GM19240 (cell line): ENCODE measurements around the gene ENKUR.

Experiments used
- DNase-seq: peaks from one replicate; pipeline ENCODE4 v3.0.0; 2011; ENCODE audit warnings: low spot score; ENCODE audit not compliant: insufficient read length

ENKUR gene

DNA sequence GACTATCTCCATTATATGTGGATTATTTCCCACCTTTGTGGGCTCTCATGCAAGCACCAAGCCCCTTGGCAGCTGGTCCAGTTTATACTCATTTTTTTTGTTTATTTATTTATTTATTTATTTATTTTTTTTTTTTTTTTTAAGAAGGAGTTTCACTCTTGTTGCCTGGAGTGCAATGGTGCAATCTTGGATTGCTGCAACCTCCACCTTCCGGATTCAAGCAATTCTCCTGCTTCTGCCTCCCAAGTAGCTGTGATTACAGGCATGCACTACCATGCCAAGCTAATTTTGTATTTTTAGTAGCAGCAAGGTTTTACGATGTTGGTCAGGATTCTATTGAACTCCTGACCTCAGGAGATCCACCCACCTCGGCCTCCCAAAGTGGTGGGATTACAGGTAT, 66.3 kb downstream of the ENKUR start:
- no peak for DNase-seq

DNA sequence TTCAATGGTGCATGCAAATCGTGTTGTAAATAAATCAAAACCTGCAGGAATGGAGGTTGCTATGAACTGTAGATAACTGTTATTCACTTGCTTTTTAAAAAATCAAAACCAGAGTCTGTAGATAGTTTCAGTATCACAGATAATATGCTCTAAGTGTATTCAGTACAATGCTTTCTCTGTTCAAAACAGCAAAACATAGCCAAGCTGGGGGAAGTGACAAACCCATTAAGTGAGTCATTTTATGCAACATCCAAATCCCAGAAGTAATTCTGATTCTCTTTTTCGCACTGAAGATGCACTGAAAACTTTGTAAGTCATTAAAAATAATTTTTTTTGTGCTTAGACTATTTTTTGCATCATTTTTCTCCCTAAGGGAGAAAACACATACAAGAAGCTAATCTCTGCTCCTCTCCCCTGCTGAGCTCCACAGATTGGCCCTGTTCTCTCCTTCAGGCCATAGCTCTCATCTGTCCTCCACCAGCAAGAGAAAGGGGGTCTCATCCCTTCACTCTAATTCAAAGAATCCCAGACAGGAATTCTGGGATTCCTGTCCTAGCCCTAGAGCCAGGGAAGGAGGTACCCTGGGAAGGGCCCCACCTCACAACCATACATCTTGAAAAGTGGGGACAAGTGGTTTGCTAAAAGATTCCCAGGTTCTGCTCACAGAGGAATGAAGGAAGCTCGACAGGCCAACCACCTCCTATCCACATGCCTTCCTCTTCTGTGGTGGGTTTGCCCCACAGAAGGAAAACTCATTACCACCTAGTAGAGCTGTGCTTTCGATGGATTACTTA, 68.5 kb downstream of the ENKUR start:
- DNase-seq, result no peak

DNA sequence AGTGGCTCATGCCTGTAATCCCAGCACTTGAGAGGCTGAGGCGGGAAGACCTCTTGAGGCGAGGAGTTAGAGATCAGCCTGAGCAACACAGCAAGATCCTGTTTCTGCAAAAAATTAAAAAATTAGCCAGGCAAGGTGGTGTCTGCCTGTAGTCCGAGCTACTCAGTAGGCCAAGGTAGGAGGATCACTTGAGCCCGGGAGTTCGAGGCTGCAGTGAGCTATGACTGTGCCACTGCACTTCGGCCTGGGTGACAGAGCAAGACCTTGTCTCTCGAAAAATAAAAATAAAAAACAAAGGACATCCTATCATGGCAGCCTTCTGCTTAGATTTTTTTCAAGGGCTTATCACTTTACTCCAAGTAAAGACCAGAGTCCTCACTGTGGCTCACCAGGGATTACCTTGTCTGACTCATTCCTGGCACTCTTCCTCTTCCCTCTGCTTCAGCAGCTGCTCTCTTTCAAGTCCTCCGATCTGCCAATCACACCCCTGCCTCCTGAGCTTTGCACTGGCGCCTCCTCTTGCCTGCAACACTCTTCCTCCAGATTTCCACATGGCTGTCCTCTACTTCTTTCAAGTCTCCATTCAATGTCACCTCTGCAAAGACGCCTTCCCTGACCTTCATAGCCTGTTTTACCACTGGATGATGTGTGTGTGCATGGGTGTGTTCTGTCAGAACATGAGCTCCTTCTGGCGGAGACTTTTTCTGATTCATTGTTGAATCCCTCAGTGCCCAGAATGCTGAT, 71.3 kb downstream of the ENKUR start:
- DNase-seq, result no peak

DNA sequence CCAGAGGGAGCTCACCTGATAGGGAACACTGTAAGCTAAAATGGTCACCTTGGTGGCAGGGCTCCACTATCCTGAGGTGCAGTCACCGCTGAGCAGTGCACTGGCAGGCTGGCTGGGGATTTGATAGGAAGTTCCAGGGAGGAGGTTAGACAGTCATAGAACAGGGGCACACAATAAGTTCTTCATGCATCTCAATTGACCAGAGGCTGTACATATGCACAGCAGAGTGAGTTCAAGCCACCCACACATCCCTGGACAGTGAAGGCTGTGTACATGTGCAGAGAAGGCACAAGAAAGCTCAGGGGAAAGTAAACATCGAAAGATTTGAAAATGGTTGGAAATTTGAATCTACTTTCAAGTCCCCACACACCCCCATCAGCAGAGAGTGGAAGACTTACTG, 77.4 kb downstream of the ENKUR start:
- DNase-seq, result no peak

- no peak for DNase-seq
Observed at GRCh38 chr10:24938076-24938475, 77.9 kb downstream of the ENKUR start.

DNA sequence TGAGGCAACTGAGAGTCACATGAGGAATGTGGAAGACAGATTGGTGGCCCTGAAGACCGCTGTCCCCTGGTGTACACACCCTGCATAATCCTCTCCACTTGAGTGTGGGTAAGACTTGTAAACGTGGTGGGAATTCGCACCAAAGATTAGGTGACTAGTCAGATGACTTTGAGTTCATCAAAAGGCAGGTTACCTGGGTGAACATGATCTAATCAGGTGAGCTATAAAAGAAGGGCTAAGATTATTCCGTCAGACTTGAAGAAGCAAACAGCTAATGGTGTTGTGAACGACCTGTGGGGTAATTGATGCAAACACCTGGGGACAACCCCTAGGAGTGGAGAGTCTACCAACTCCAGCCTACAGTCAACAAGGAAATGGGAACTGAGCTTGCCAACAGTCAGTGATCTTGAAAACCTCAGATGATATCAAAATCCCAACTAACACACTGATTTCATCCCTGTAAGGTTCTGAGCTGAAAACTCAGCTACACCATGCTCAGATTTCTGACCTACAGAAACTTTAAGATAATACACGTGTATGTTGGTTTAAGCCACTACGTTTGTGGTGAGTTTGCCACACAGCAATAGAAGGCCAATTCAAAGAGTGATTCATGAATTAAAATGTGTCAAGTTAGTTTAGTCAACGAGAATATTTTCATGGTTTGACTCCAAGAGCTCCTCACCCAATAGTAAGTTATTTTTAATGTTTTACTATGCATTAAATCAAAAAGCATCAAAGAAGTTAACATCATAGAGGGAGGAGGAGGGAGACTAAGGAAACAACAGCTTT, 80.3 kb downstream of the ENKUR start:
- DNase-seq, result no peak
